K562 (cell line): ENCODE measurements around the gene MYO16. TPM values are rescaled to one million over a fixed set of nuclear protein-coding genes. Genes with fewer than 3 reads are reported as not detected.

Experiments
- ARID1B ChIP-seq: fragments of 450-650 bp; IDR thresholded peaks from 2 replicates; pipeline ENCODE4 v1.6.1; 2016; ENCODE audit warnings: antibody characterized with exemption, mild to moderate bottlenecking, inconsistent platforms
- ARID2 ChIP-seq: fragments of 450-650 bp; IDR thresholded peaks from 2 replicates; pipeline ENCODE4 v1.6.1; 2017; ENCODE audit warnings: antibody characterized with exemption, mild to moderate bottlenecking
- CREB3 ChIP-seq: fragments of 450-650 bp; conservative IDR thresholded peaks from 2 replicates; pipeline ENCODE4 v1.6.1; 2016; ENCODE audit warnings: missing genetic modification characterization, low read depth, mild to moderate bottlenecking, missing compliant biosample characterization, moderate library complexity
- CREB3L1 ChIP-seq: fragments of 450-650 bp; IDR thresholded peaks from 2 replicates; pipeline ENCODE4 v1.6.1; 2014; ENCODE audit warnings: low read depth, mild to moderate bottlenecking, moderate library complexity, borderline replicate concordance
- ELF2 ChIP-seq: fragments of 250-450 bp; sonication (Bioruptor Pico); IDR thresholded peaks from 2 replicates; pipeline ENCODE4 v1.5.0; 2021; ENCODE audit warnings: mild to moderate bottlenecking
- EZH2 ChIP-seq: IDR thresholded peaks from 2 replicates; pipeline ENCODE4 v1.6.1; 2012; ENCODE audit warnings: low read depth, mild to moderate bottlenecking, inconsistent platforms, low read length, borderline replicate concordance
- FOXA1 ChIP-seq: fragments of 450-650 bp; IDR thresholded peaks from 2 replicates; pipeline ENCODE4 v1.6.1; 2016; ENCODE audit warnings: mild to moderate bottlenecking, borderline replicate concordance
- FOXJ3 ChIP-seq: sonication (generic); formaldehyde crosslinking; IDR thresholded peaks from 2 replicates; pipeline ENCODE4 v1.4.0; 2020; ENCODE audit warnings: mild to moderate bottlenecking, missing genetic modification reagents
- FOXM1 ChIP-seq, 2 experiments: fragments of 450-650 bp in 1 of 2; sonication (generic) in 1 of 2; formaldehyde crosslinking in 1 of 2; IDR thresholded peaks; 2 replicates each; pipeline versions ENCODE4 v1.6.1 to v1.9.0; 2017 to 2022; ENCODE audit warnings: low read depth in 2 of 2, mild to moderate bottlenecking in 2 of 2, missing genetic modification reagents in 1 of 2, moderate library complexity in 1 of 2
- IRF9 ChIP-seq: fragments of 450-650 bp; IDR thresholded peaks from 2 replicates; pipeline ENCODE4 v1.6.1; 2016; ENCODE audit warnings: missing biosample characterization, missing genetic modification characterization
- MAFG ChIP-seq: fragments of 450-650 bp; conservative IDR thresholded peaks from 2 replicates; pipeline ENCODE4 v1.6.1; 2016; ENCODE audit warnings: missing genetic modification characterization, missing compliant biosample characterization
- MAFK ChIP-seq: IDR thresholded peaks from 2 replicates; pipeline ENCODE4 v1.6.1; 2011; ENCODE audit warnings: low read length, improper control_type of control experiment
- MXI1 ChIP-seq: IDR thresholded peaks from 2 replicates; pipeline ENCODE4 v1.6.1; 2011; ENCODE audit warnings: low read depth, mild to moderate bottlenecking, improper control_type of control experiment, low read length
- RCOR1 ChIP-seq, 2 experiments: IDR thresholded peaks; 2 replicates each; pipeline ENCODE4 v1.6.1; 2012; ENCODE audit warnings: low read depth in 2 of 2, low read length in 2 of 2, borderline replicate concordance in 1 of 2, improper control_type of control experiment in 1 of 2
- SMAD4 ChIP-seq: fragments of 250-450 bp; sonication (Bioruptor Pico); conservative IDR thresholded peaks from 2 replicates; pipeline ENCODE4 v1.8.0; 2021; ENCODE audit warnings: inconsistent platforms, mild to moderate bottlenecking, moderate library complexity
- SMARCA4 ChIP-seq: fragments of 450-650 bp; IDR thresholded peaks from 2 replicates; pipeline ENCODE4 v1.6.1; 2016
- XRCC3 ChIP-seq: fragments of 450-650 bp; IDR thresholded peaks from 2 replicates; pipeline ENCODE4 v1.6.1; 2017; ENCODE audit warnings: mild to moderate bottlenecking, moderate library complexity
- ZKSCAN3 ChIP-seq: fragments of 250-450 bp; sonication (Bioruptor Pico); IDR thresholded peaks from 2 replicates; pipeline ENCODE4 v1.4.0; 2020
- ZNF197 ChIP-seq: fragments of 200-800 bp; sonication (Bioruptor generic); IDR thresholded peaks from 2 replicates; pipeline ENCODE4 v1.6.1; 2016; ENCODE audit warnings: low read depth, missing genetic modification characterization, missing compliant biosample characterization
- ZNF695 ChIP-seq: fragments of 450-650 bp; formaldehyde crosslinking; IDR thresholded peaks from 2 replicates; pipeline ENCODE4 v1.4.0; 2020; ENCODE audit warnings: mild to moderate bottlenecking, moderate library complexity
- ZNF75A ChIP-seq: fragments of 450-650 bp; formaldehyde crosslinking; IDR thresholded peaks from 2 replicates; pipeline ENCODE4 v1.4.0; 2020; ENCODE audit warnings: mild to moderate bottlenecking
- polyA plus RNA-seq, 8 experiments: library from polyadenylated mRNA; depleted of rRNA in 4 of 8; stranded (reverse) in 5 of 8; unstranded in 3 of 8; fragments of >200 nt; fragmentation: Nextera tagmentation in 2 of 8; fragmentation: Illumina TruSeq in 1 of 8; extraction: Ambion mirVana in 2 of 8; extraction: Trizol in 1 of 8; gene quantifications; 2 replicates each; pipeline versions ENCODE4 v1.2.1 to v1.2.3, GENCODE V29; 2011 to 2014; ENCODE audit warnings: inconsistent platforms in 1 of 8, missing spikeins in 1 of 8
- total RNA-seq, 7 experiments: library from RNA; depleted of rRNA in 6 of 7; stranded (reverse); fragments of >200 nt in 6 of 7; fragmentation: Illumina TruSeq in 2 of 7; extraction: Trizol in 2 of 7; gene quantifications; 2 replicates each; pipeline versions ENCODE4 v1.2.1 to v1.2.3, GENCODE V29; 2011 to 2021; ENCODE audit warnings: low replicate concordance in 1 of 7
- TF ChIP-seq, protein P1 (sequence below): fragments of 250-450 bp; sonication (Bioruptor Pico); IDR thresholded peaks from 2 replicates; pipeline ENCODE4 v1.5.0; 2020; ENCODE audit warnings: mild to moderate bottlenecking, borderline replicate concordance
- TF ChIP-seq, protein P2 (sequence below): fragments of 450-650 bp; IDR thresholded peaks from one replicate; pipeline ENCODE4 v1.6.1; 2018; ENCODE audit warnings: mild to moderate bottlenecking, moderate library complexity; ENCODE audit not compliant: partially characterized antibody

MYO16 gene
- total and polyA plus RNA-seq, 9 of the 15 experiments (the other 6 are each of a cell fraction or from before 2014, with no cell fraction given): 4.3 to 45.7 (median 12.1) TPM

- TF ChIP-seq, protein P1, sequence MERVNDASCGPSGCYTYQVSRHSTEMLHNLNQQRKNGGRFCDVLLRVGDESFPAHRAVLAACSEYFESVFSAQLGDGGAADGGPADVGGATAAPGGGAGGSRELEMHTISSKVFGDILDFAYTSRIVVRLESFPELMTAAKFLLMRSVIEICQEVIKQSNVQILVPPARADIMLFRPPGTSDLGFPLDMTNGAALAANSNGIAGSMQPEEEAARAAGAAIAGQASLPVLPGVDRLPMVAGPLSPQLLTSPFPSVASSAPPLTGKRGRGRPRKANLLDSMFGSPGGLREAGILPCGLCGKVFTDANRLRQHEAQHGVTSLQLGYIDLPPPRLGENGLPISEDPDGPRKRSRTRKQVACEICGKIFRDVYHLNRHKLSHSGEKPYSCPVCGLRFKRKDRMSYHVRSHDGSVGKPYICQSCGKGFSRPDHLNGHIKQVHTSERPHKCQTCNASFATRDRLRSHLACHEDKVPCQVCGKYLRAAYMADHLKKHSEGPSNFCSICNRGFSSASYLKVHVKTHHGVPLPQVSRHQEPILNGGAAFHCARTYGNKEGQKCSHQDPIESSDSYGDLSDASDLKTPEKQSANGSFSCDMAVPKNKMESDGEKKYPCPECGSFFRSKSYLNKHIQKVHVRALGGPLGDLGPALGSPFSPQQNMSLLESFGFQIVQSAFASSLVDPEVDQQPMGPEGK (CRISPR knock-in tag): peak; percentile 95
- 0 out of 2 replicates have a peak, but pooled peaks have one; percentile 18 for TF ChIP-seq ZNF695
- TF ChIP-seq SMARCA4: 0 out of 2 replicates have a peak, but pooled peaks have one; percentile 40
- peak; percentile 91 for TF ChIP-seq ZNF197 (CRISPR knock-in tag)
- TF ChIP-seq ELF2: peak; percentile 76; the same call in 1 of the 2 replicates
- no peak for TF ChIP-seq XRCC3
- TF ChIP-seq CREB3L1: no peak
- peak; percentile 90 for TF ChIP-seq SMAD4 (CRISPR knock-in tag)
- peak; percentile 77 for TF ChIP-seq ARID1B
- TF ChIP-seq MAFG (tag): peak; percentile 57
- TF ChIP-seq, protein P2, sequence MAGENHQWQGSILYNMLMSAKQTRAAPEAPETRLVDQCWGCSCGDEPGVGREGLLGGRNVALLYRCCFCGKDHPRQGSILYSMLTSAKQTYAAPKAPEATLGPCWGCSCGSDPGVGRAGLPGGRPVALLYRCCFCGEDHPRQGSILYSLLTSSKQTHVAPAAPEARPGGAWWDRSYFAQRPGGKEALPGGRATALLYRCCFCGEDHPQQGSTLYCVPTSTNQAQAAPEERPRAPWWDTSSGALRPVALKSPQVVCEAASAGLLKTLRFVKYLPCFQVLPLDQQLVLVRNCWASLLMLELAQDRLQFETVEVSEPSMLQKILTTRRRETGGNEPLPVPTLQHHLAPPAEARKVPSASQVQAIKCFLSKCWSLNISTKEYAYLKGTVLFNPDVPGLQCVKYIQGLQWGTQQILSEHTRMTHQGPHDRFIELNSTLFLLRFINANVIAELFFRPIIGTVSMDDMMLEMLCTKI: no peak
- TF ChIP-seq ARID2: no peak
- TF ChIP-seq EZH2: no peak
- no peak for TF ChIP-seq FOXJ3 (CRISPR knock-in tag)
- TF ChIP-seq MXI1: no peak
- peak; percentile 66 for TF ChIP-seq IRF9
- peak; percentile 75 for TF ChIP-seq ZKSCAN3 (CRISPR knock-in tag)
- TF ChIP-seq FOXA1: no peak
- TF ChIP-seq RCOR1 (IDR thresholded peaks at IDR 0.05; ENCODE audit: borderline replicate concordance in 1 of 2, low read depth in 2 of 2, low read length in 2 of 2): no peak
- TF ChIP-seq ZNF75A (CRISPR knock-in tag): peak; percentile 80
- TF ChIP-seq MAFK: no peak
- no peak for TF ChIP-seq FOXM1 (IDR thresholded peaks at IDR 0.05; ENCODE audit: low read depth)
- TF ChIP-seq FOXM1 (CRISPR knock-in tag; IDR thresholded peaks at IDR 0.05; ENCODE audit: low read depth): no peak
- TF ChIP-seq CREB3 (tag): peak; percentile 91
Measured at GRCh38 chr13:108682714-108683113, 53.3 kb downstream of the MYO16 start (continued).
